Mesothelial cell of epicardium (in vitro differentiated cells): Measurements from ENCODE around the gene CYB5D1. TPM values are rescaled to one million over a fixed set of nuclear protein-coding genes. Genes with fewer than 3 reads are reported as not detected.

Experiments
- DNase-seq, 2 experiments: peaks; one replicate each; pipeline ENCODE4 v3.0.0; 2021; ENCODE audit warnings: low spot score in 2 of 2; ENCODE audit not compliant: unreplicated experiment in 2 of 2
- H3K27ac Mint-ChIP-seq: 2 replicates; pipeline ENCODE4 v1.8.0; 2021; ENCODE audit warnings: mixed read lengths
- H3K27me3 Mint-ChIP-seq: 2 replicates; pipeline ENCODE4 v1.8.0; 2021; ENCODE audit warnings: low read depth, mixed read lengths
- H3K36me3 Mint-ChIP-seq: 2 replicates; pipeline ENCODE4 v1.8.0; 2021; ENCODE audit warnings: mixed read lengths
- H3K4me1 Mint-ChIP-seq: 2 replicates; pipeline ENCODE4 v1.8.0; 2021; ENCODE audit warnings: mixed read lengths
- H3K4me3 Mint-ChIP-seq: 2 replicates; pipeline ENCODE4 v1.8.0; 2021; ENCODE audit warnings: mild to moderate bottlenecking, moderate library complexity, mixed read lengths
- H3K9me3 Mint-ChIP-seq: 2 replicates; pipeline ENCODE4 v1.8.0; 2021; ENCODE audit warnings: mixed read lengths
- CTCF ChIP-seq: fragments of 200-600 bp; sonication (generic); IDR thresholded peaks from one replicate; pipeline ENCODE4 v1.5.0; 2021; ENCODE audit warnings: antibody characterized with exemption; ENCODE audit not compliant: unreplicated experiment
- total RNA-seq: library from RNA; stranded (reverse); gene quantifications from 3 replicates; pipeline ENCODE4 v1.2.1, GENCODE V29; 2021

Gene CYB5D1
- total RNA-seq, 1 donor from 2014 or later, result 13.0 TPM

GRCh38 chr17:7878234-7878633 lies 20.4 kb downstream of the CYB5D1 start:
- no peaks in the 10 kb centered on the region for H3K27me3 Mint-ChIP-seq
- DNase-seq, result no peak

GRCh38 chr17:7880076-7880868 lies 22.5 kb downstream of the CYB5D1 start:
- Mint-ChIP-seq H3K36me3 (peaks cover 12% of the 10 kb centered on the region), H3K4me1 (no peaks in the 10 kb centered on the region), H3K27me3 (no peaks in the 10 kb centered on the region), H3K9me3 (no peaks in the 10 kb centered on the region), H3K4me3 (no peak overlapping the region), H3K27ac (no peak overlapping the region)
- TF ChIP-seq CTCF, result no peak
- DNase-seq, result no peak

More at GRCh38 chr17:7878234-7878633, 20.4 kb downstream of the CYB5D1 start:
- H3K9me3 Mint-ChIP-seq, result no peaks in the 10 kb centered on the region
- H3K36me3 Mint-ChIP-seq, result peaks cover 19% of the 10 kb centered on the region
- peaks cover 7% of the 10 kb centered on the region for H3K4me1 Mint-ChIP-seq
- H3K27ac Mint-ChIP-seq, result no peak overlapping the region
- no peak for TF ChIP-seq CTCF
- H3K4me3 Mint-ChIP-seq, result no peak overlapping the region

DNA sequence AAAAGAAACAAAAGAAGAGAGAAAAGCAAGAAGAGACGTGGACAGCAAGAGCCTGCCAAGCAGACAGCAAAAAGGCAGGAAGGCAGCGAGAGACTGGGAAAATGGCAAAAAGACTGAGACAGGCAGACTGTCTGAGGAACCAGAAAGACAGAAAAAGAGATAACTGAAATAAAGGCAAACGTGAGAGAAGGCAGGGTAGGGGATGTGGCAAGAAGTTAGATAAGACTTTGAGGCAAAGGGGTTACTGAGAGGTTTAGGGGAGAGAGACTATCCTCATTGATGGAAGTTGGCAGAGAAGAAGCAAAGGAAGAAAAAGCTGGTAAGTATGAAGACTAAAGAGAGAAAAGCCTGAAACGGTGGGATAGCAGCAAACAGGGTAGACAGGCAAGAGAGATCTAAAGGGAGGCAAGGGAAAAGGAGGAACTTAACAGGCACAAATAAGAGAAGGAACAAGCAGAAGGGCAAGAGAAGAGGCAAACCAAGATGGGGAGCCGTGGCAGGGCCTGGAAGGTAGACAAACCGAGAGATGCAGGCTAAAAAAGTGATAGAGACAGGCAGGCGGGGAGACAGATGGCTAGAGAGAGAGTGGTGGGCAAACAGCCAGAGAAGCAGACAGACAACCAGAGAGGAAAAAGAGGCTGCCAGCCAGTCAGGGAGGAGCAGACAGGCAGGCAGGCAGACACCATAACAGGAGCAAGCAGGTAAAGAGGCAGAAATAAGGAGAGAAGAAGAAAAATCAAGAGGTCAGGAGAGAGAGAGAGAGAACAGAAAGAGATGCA lies 23.7 kb downstream of the CYB5D1 start:
- H3K4me3 Mint-ChIP-seq, result no peak overlapping the region
- peak in 1 of 2 experiments; percentile 14 for DNase-seq
- no peaks in the 10 kb centered on the region for H3K27me3 Mint-ChIP-seq
- H3K36me3 Mint-ChIP-seq, result peaks cover 2% of the 10 kb centered on the region
- H3K27ac Mint-ChIP-seq, result no peak overlapping the region
- peaks cover 3% of the 10 kb centered on the region for H3K4me1 Mint-ChIP-seq
- H3K9me3 Mint-ChIP-seq, result no peaks in the 10 kb centered on the region
- TF ChIP-seq CTCF, result no peak

DNA sequence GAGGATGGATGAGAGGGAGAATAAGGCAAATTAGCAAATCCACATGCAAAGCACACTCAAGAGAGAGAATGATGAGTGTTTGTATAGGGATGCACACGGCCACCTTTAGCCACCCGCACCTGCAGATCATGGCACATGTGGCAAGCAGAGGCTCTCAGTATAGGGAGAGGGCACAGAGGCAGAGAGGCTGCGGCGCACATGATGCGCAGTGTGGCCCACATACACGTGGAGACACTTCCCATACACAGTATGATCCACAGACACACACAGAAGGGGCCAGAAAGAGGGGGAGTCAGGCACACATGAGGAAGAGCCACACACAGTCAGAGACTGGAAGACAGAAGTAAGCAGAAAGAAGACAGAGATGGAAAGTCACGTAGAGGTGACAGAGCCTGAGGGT lies 24.3 kb downstream of the CYB5D1 start:
- H3K4me1 Mint-ChIP-seq, result peaks cover 6% of the 10 kb centered on the region
- H3K36me3 Mint-ChIP-seq, result no peaks in the 10 kb centered on the region
- H3K27ac Mint-ChIP-seq, result no peak overlapping the region
- H3K9me3 Mint-ChIP-seq, result no peaks in the 10 kb centered on the region
- DNase-seq, result no peak
- no peak for TF ChIP-seq CTCF
- no peaks in the 10 kb centered on the region for H3K27me3 Mint-ChIP-seq
- H3K4me3 Mint-ChIP-seq, result no peak overlapping the region

- no peak overlapping the region for H3K27ac Mint-ChIP-seq
- H3K4me1 Mint-ChIP-seq, result peaks cover 6% of the 10 kb centered on the region
Measured at GRCh38 chr17:7882629-7883028, 24.8 kb downstream of the CYB5D1 start.

More at GRCh38 chr17:7882629-7883028, 24.8 kb downstream of the CYB5D1 start:
- no peaks in the 10 kb centered on the region for H3K27me3 Mint-ChIP-seq
- DNase-seq, result no peak
- TF ChIP-seq CTCF, result no peak
- no peak overlapping the region for H3K4me3 Mint-ChIP-seq
- no peaks in the 10 kb centered on the region for H3K9me3 Mint-ChIP-seq
- H3K36me3 Mint-ChIP-seq, result no peaks in the 10 kb centered on the region
